SK-N-SH (cell line): ENCODE data around the gene RRP9. TPM values are rescaled to one million over a fixed set of nuclear protein-coding genes. Genes with fewer than 3 reads are reported as not detected.
A peak's percentile ranks its signal among the peaks of the same experiment; 100 is the strongest.

Source experiments
- CTCF ChIA-PET: fragments of 300-600, 350-600 bp; formaldehyde crosslinking; extraction: SDS; loops from one replicate; lab custom pipeline; 2021; lab: Yijun Ruan, JAX
- POLR2A ChIA-PET: fragments of 350-600 bp; sonication (Branson Sonifier 250); formaldehyde crosslinking; extraction: SDS; loops from one replicate; lab custom pipeline; 2020; ENCODE audit warnings: antibody characterized with exemption, inconsistent platforms; lab: Yijun Ruan, JAX
- DNase-seq: peaks from one replicate; pipeline ENCODE4 v3.0.0; 2012
- H2AFZ ChIP-seq: fragments of 200-600 bp; sonication (generic); 2 replicates; pipeline ENCODE4 v1.8.1; 2016; ENCODE audit warnings: antibody characterized with exemption, mild to moderate bottlenecking, low read depth
- H3F3A ChIP-seq: fragments of 200-600 bp; sonication (generic); replicated peaks from 2 replicates; pipeline ENCODE3; 2016; ENCODE audit warnings: antibody characterized with exemption, mild to moderate bottlenecking; ENCODE audit not compliant: insufficient read depth
- H3K27ac ChIP-seq, 2 experiments: fragments of 200-500 bp in 1 of 2; fragments of 200-600 bp in 1 of 2; sonication (Bioruptor generic) in 1 of 2; sonication (generic), shearing (Covaris generic) in 1 of 2; 2 replicates each; pipeline versions ENCODE4 v1.5.1 to v1.6.1; 2014 to 2016; ENCODE audit warnings: low read depth in 2 of 2, inconsistent platforms in 1 of 2, low read length in 1 of 2, mild to moderate bottlenecking in 1 of 2, mixed read lengths in 1 of 2
- H3K27me3 ChIP-seq: fragments of 200-600 bp; sonication (generic), shearing (Covaris generic); 2 replicates; pipeline ENCODE4 v1.6.1; 2016; ENCODE audit warnings: mixed run types; ENCODE audit not compliant: insufficient read depth
- H3K36me3 ChIP-seq, 2 experiments: fragments of 200-500 bp in 1 of 2; fragments of 200-600 bp in 1 of 2; sonication (Bioruptor generic) in 1 of 2; sonication (generic) in 1 of 2; replicated peaks in 1 of 2; 2 replicates each; pipeline versions ENCODE3 to v1.5.1; 2014 to 2016; ENCODE audit warnings: low read length in 1 of 2, mild to moderate bottlenecking in 1 of 2; ENCODE audit not compliant: insufficient read depth in 2 of 2, control insufficient read depth in 1 of 2
- H3K4me1 ChIP-seq, 2 experiments: fragments of 200-500 bp in 1 of 2; fragments of 200-600 bp in 1 of 2; sonication (Bioruptor generic) in 1 of 2; sonication (generic), shearing (Covaris generic) in 1 of 2; 2 replicates each; pipeline versions ENCODE4 v1.5.1 to v1.6.1; 2014 to 2016; ENCODE audit warnings: low read depth in 1 of 2, low read length in 1 of 2, mixed run types in 1 of 2; ENCODE audit not compliant: insufficient read depth in 2 of 2, control insufficient read depth in 1 of 2
- H3K4me2 ChIP-seq: fragments of 200-600 bp; sonication (generic), shearing (Covaris generic); 2 replicates; pipeline ENCODE4 v1.6.1; 2017; ENCODE audit warnings: mixed run types
- H3K4me3 ChIP-seq, 2 experiments: fragments of 200-500 bp in 1 of 2; fragments of 200-600 bp in 1 of 2; sonication (Bioruptor generic) in 1 of 2; sonication (generic), shearing (Covaris generic) in 1 of 2; 2 replicates each; pipeline versions ENCODE4 v1.5.1 to v1.8.1; 2014 to 2016; ENCODE audit warnings: low read depth in 2 of 2, inconsistent platforms in 1 of 2, low read length in 1 of 2, mild to moderate bottlenecking in 1 of 2, mixed read lengths in 1 of 2, moderate library complexity in 1 of 2
- H3K79me2 ChIP-seq: fragments of 200-600 bp; sonication (generic); 2 replicates; pipeline ENCODE4 v1.8.1; 2017; ENCODE audit warnings: mild to moderate bottlenecking; ENCODE audit not compliant: insufficient read depth
- H3K9ac ChIP-seq: fragments of 200-600 bp; sonication (generic); 2 replicates; pipeline ENCODE4 v1.6.1; 2017; ENCODE audit warnings: mixed run types
- H3K9me2 ChIP-seq: fragments of 200-600 bp; sonication (generic); 2 replicates; pipeline ENCODE4 v1.6.1; 2017; ENCODE audit warnings: mixed run types
- H3K9me3 ChIP-seq: fragments of 200-600 bp; sonication (generic); 2 replicates; pipeline ENCODE4 v1.6.1; 2017; ENCODE audit warnings: mixed run types, mild to moderate bottlenecking, moderate library complexity
- H4K20me1 ChIP-seq: fragments of 200-600 bp; sonication (generic); 2 replicates; pipeline ENCODE4 v1.6.1; 2017; ENCODE audit warnings: mild to moderate bottlenecking, mixed run types; ENCODE audit not compliant: insufficient read depth
- CTCF ChIP-seq: fragments of 200-600 bp; sonication (generic); IDR thresholded peaks from 2 replicates; pipeline ENCODE4 v1.6.1; 2017; ENCODE audit warnings: antibody characterized with exemption, mild to moderate bottlenecking, moderate library complexity
- FOSL2 ChIP-seq: IDR thresholded peaks from 2 replicates; pipeline ENCODE4 v1.4.0; 2012; ENCODE audit warnings: low read depth, mild to moderate bottlenecking, moderate library complexity, borderline replicate concordance
- FOXM1 ChIP-seq: IDR thresholded peaks from 2 replicates; pipeline ENCODE4 v1.4.0; 2012; ENCODE audit warnings: low read depth, mild to moderate bottlenecking
- IRF3 ChIP-seq: fragments of 150-350 bp; IDR thresholded peaks from 2 replicates; pipeline ENCODE4 v1.6.1; 2016; ENCODE audit warnings: mild to moderate bottlenecking, low read depth, low read length
- MAX ChIP-seq: IDR thresholded peaks from 2 replicates; pipeline ENCODE4 v1.4.0; 2012; ENCODE audit warnings: low read depth
- MEF2A ChIP-seq: IDR thresholded peaks from 2 replicates; pipeline ENCODE4 v1.4.0; 2012; ENCODE audit warnings: low read depth, borderline replicate concordance
- MXI1 ChIP-seq: IDR thresholded peaks from 2 replicates; pipeline ENCODE4 v1.6.1; 2012; ENCODE audit warnings: mild to moderate bottlenecking, low read depth, low read length, improper control_type of control experiment
- NRF1 ChIP-seq: IDR thresholded peaks from 2 replicates; pipeline ENCODE4 v1.6.1; 2012; ENCODE audit warnings: low read depth, mild to moderate bottlenecking, low read length
- PBX3 ChIP-seq: IDR thresholded peaks from 2 replicates; pipeline ENCODE4; 2012
- POLR2AphosphoS5 ChIP-seq: IDR thresholded peaks from 2 replicates; pipeline ENCODE4 v1.6.1; 2012; ENCODE audit warnings: low read depth, low read length
- RAD21 ChIP-seq: IDR thresholded peaks from 2 replicates; pipeline ENCODE4 v1.6.1; 2012; ENCODE audit warnings: mild to moderate bottlenecking, low read length
- RXRA ChIP-seq: IDR thresholded peaks from 2 replicates; pipeline ENCODE4 v1.4.0; 2012; ENCODE audit warnings: low read depth, mild to moderate bottlenecking, borderline replicate concordance
- TCF12 ChIP-seq: IDR thresholded peaks from 2 replicates; pipeline ENCODE4 v1.4.0; 2012
- USF1 ChIP-seq: IDR thresholded peaks from 2 replicates; pipeline ENCODE4 v1.4.0; 2012; ENCODE audit warnings: low read depth, borderline replicate concordance
- YY1 ChIP-seq: IDR thresholded peaks from 2 replicates; pipeline ENCODE4 v1.4.0; 2012; ENCODE audit warnings: low read depth, mild to moderate bottlenecking
- WGBS: methylation state at CpG from one replicate; pipeline ENCODE4 v1.1.6; 2017; ENCODE audit warnings: low lambda C conversion rate; 5-methylcytosine and 5-hydroxymethylcytosine counted together
- polyA plus RNA-seq, 3 experiments: library from polyadenylated mRNA; depleted of rRNA; stranded (reverse); fragments of >200 nt; gene quantifications; 2 replicates each; pipeline ENCODE4 v1.2.3, GENCODE V29; 2012

RRP9 gene
- polyA plus RNA-seq, 1 of the 3 experiments (the other 2 are of a cell fraction), result 49.6 TPM

- Histone ChIP-seq H3K4me3 (peak within 1 kb of the TSS; percentile 76 to 79), H4K20me1 (0 out of 2 replicates have a peak, but pooled peaks cover 4% of the 10 kb centered on the region), H3K4me2 (peak within 1 kb of the TSS; percentile 99), H3K9me2 (no peaks in the 10 kb centered on the region), H3K9me3 (no peaks in the 10 kb centered on the region), H3K79me2 (peaks cover 39% of the 10 kb centered on the region), H2AFZ (peak within 1 kb of the TSS; percentile 63; the same call in 1 of the 2 replicates), H3K9ac (peak within 1 kb of the TSS; percentile 79), H3F3A (peaks cover 12% of the 10 kb centered on the region), H3K36me3 (no peaks in the 10 kb centered on the region), H3K4me1 (peaks cover 4 to 67% of the 10 kb centered on the region in 2 experiments; a peak in 2 of 4 replicates), H3K27me3 (no peaks in the 10 kb centered on the region), H3K27ac (peak within 1 kb of the TSS; percentile 54 to 97)
- peak; percentile 88 for DNase-seq
- peak; percentile 40; the same call in 1 of the 2 replicates for TF ChIP-seq MXI1
- TF ChIP-seq FOXM1, result no peak
- no peak for TF ChIP-seq MEF2A
- no peak for TF ChIP-seq TCF12
- TF ChIP-seq NRF1, result no peak
- no peak for TF ChIP-seq RXRA
- TF ChIP-seq USF1, result no peak
- TF ChIP-seq IRF3, result no peak
- TF ChIP-seq MAX, result 0 out of 2 replicates have a peak, but pooled peaks have one; percentile 3
- peak; percentile 21; the same call in 1 of the 2 replicates for TF ChIP-seq PBX3
- no peak for TF ChIP-seq YY1
- no peak for TF ChIP-seq CTCF
- TF ChIP-seq RAD21, result no peak
- no peak for TF ChIP-seq FOSL2
- TF ChIP-seq POLR2AphosphoS5, result peak; percentile 52
- 1% methylated on average over 11 of the region's 90 CpGs for WGBS
- POLR2A ChIA-PET, result interaction anchor here (0.6 to 3.9 kb wide), 3 partner anchors 15 to 27 kb away, joined by 3 to 20 read pairs (median 19); partner anchors contain the start of genes ACY1, PARP3 and RRP9
- CTCF ChIA-PET, result interaction anchor here (0.7 to 4.8 kb wide), 8 partner anchors 10 to 155 kb away, joined by 3 to 27 read pairs (median 6); partner anchors contain the start of genes ACY1, DUSP7, GPR62 and PARP3
Measured at GRCh38 chr3:51967384-51968169, 25.9 kb upstream of the RRP9 start, which contains the start of gene PCBP4. Gene PCBP4, minus strand, starts transcription at chr3:51967454. Its CDS starts 6,214 bp downstream, at chr3:51961240.
